ENCODE data around the gene PLCG1.

GRCh38 chr20:41217422-41217821 lies 80.1 kb downstream of the PLCG1 start:
- TF ChIP-seq, protein P1, sequence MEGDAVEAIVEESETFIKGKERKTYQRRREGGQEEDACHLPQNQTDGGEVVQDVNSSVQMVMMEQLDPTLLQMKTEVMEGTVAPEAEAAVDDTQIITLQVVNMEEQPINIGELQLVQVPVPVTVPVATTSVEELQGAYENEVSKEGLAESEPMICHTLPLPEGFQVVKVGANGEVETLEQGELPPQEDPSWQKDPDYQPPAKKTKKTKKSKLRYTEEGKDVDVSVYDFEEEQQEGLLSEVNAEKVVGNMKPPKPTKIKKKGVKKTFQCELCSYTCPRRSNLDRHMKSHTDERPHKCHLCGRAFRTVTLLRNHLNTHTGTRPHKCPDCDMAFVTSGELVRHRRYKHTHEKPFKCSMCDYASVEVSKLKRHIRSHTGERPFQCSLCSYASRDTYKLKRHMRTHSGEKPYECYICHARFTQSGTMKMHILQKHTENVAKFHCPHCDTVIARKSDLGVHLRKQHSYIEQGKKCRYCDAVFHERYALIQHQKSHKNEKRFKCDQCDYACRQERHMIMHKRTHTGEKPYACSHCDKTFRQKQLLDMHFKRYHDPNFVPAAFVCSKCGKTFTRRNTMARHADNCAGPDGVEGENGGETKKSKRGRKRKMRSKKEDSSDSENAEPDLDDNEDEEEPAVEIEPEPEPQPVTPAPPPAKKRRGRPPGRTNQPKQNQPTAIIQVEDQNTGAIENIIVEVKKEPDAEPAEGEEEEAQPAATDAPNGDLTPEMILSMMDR (IDR thresholded peaks at IDR 0.05; ENCODE audit: control extremely low read depth in 1 of 3, insufficient read depth in 1 of 3, low read depth in 1 of 3, low read length in 3 of 3): no peak
- no peak for TF ChIP-seq POLR2AphosphoS5 (IDR thresholded peaks at IDR 0.05; ENCODE audit: low read depth, low read length)
- no peak for TF ChIP-seq GABPA (IDR thresholded peaks at IDR 0.05; ENCODE audit: borderline replicate concordance, insufficient read depth, low read length)
- TF ChIP-seq EZH2 (IDR thresholded peaks at IDR 0.05; ENCODE audit: low read depth, low read length, severe bottlenecking): no peak
- TF ChIP-seq, protein P2, sequence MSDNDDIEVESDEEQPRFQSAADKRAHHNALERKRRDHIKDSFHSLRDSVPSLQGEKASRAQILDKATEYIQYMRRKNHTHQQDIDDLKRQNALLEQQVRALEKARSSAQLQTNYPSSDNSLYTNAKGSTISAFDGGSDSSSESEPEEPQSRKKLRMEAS (IDR thresholded peaks at IDR 0.05): no peak
- TF ChIP-seq YY1 (IDR thresholded peaks at IDR 0.05; ENCODE audit: low read depth, low read length): no peak
- TF ChIP-seq TAF1 (IDR thresholded peaks at IDR 0.05; ENCODE audit: low read depth, low read length): no peak
- no peak for TF ChIP-seq HDAC2 (IDR thresholded peaks at IDR 0.05; ENCODE audit: borderline replicate concordance in 1 of 2, low read depth in 2 of 2, low read length in 2 of 2)
- no peak for TF ChIP-seq PHF8 (conservative IDR thresholded peaks at IDR 0.05; ENCODE audit: low read depth, low read length)
- no peak for TF ChIP-seq NRF1 (IDR thresholded peaks at IDR 0.05; ENCODE audit: low read depth, low read length)
- TF ChIP-seq TAF7 (optimal IDR thresholded peaks at IDR 0.05; ENCODE audit: borderline replicate concordance, low read depth, low read length): no peak
- no peak for TF ChIP-seq ATF3 (IDR thresholded peaks at IDR 0.05; ENCODE audit: insufficient read depth, low read depth, low read length)
- TF ChIP-seq BRCA1 (IDR thresholded peaks at IDR 0.05; ENCODE audit: low read depth, low read length): no peak
- no peak for TF ChIP-seq POLR2A (IDR thresholded peaks at IDR 0.05; ENCODE audit: control extremely low read depth in 1 of 2, low read depth in 2 of 2, low read length in 2 of 2)
